GM21737 (cell line): ENCODE results near the gene SPINK4.

Source experiments
- ATAC-seq: cut with Tn5 transposase; IDR thresholded peaks from one replicate; pipeline ENCODE4 v1.9.1; 2021; ENCODE audit warnings: mild to moderate bottlenecking, moderate library complexity; ENCODE audit not compliant: unreplicated experiment

Gene SPINK4

GRCh38 chr9:33290247-33291030 lies 50.5 kb downstream of the SPINK4 start, which contains the start of gene NFX1:
NFX1 (plus strand) TSS chr9:33290516; CDS start chr9:33290573, 57 bp downstream.
- ATAC-seq, result peak; percentile 86

DNA sequence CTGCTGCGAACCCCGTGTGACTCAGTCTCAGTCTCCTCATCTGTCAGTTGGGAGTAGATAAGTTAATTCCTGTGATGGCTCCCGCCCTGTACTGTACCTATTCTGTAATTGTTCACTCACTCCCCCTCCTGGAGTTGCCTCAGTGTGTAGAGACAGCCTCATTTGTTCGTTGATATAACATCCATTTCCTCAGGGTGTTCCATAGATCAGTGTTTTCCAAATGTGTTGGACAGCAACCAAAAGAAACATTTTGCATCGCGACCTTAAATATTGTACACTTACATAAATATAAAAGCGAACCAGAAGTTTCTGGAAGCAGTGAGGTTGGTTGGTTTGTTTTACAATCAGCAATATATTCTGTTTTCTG lies 51.0 kb downstream of the SPINK4 start:
- no peak for ATAC-seq

- ATAC-seq, result no peak
Observed at GRCh38 chr9:33291901-33292300, 51.9 kb downstream of the SPINK4 start.

- ATAC-seq, result no peak
Observed at GRCh38 chr9:33293782-33294181, 53.8 kb downstream of the SPINK4 start.

GRCh38 chr9:33294670-33295432 lies 54.9 kb downstream of the SPINK4 start:
- no peak for ATAC-seq

DNA sequence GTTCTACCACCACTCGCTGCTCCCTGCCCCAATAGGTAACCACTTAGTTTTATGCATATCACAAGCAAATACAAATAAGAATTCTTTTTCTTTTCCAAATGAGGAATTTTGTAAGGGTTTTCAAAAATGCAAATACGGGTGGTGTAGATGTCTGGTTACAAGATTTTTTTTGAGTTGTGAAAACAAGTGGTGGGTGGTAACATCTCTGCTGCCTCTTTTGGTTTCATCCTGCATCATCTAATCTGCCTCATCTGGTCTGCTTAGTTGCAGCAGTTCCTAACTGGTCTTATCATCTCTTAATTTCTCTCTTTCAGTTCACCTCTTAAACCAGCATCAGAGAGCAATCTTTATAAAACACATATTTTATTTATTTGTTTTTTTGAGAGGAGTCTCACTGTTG lies 55.6 kb downstream of the SPINK4 start:
- peak; percentile 43 for ATAC-seq

DNA sequence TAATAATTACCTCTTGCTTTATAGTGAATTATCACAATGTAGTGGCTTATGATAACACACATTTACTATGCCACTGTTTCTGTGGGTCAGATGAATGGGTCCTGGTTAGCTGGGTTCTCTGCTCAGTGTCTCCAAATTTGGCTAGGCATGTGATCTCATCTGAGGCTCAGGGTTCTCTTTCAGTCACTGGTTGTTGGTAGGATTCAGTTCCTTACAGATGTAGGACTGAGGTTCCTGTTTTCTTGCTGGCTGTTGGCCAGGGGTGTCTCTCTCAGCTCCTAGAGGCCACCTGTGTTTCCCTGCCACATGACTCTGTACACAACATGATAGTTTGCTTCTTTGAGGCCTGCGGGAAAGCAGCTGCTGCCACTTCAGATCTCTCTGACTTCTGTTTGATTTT lies 57.5 kb downstream of the SPINK4 start:
- ATAC-seq, result peak; percentile 85
